Mucosa of stomach (tissue), 1 donor: ENCODE measurements around the gene POLE2.
"Not testable (repeated sequence)": the region's sequence is repeated elsewhere in the genome, so short reads cannot be mapped to it uniquely, and the experiment has no call there.

Experiments
- H3K27me3 ChIP-seq: one replicate; pipeline ENCODE4 v1.7.0; 2013; ENCODE audit warnings: mild to moderate bottlenecking, low read length; ENCODE audit not compliant: control insufficient read depth, insufficient read depth
- H3K36me3 ChIP-seq: one replicate; pipeline ENCODE4 v1.7.0; 2013; ENCODE audit warnings: low read length; ENCODE audit not compliant: control insufficient read depth, insufficient read depth
- H3K4me1 ChIP-seq: one replicate; pipeline ENCODE4 v1.7.0; 2013; ENCODE audit warnings: mild to moderate bottlenecking, low read length; ENCODE audit not compliant: control insufficient read depth, insufficient read depth
- H3K4me3 ChIP-seq: one replicate; pipeline ENCODE4 v1.7.0; 2013; ENCODE audit warnings: low read length
- H3K9ac ChIP-seq: one replicate; pipeline ENCODE4 v1.7.0; 2013; ENCODE audit warnings: mild to moderate bottlenecking, low read length, moderate library complexity
- H3K9me3 ChIP-seq: one replicate; pipeline ENCODE4 v1.7.0; 2013; ENCODE audit warnings: mild to moderate bottlenecking, low read length, moderate library complexity; ENCODE audit not compliant: control insufficient read depth
- donor health status: Pancreatic carcinoma.

The POLE2 gene

DNA sequence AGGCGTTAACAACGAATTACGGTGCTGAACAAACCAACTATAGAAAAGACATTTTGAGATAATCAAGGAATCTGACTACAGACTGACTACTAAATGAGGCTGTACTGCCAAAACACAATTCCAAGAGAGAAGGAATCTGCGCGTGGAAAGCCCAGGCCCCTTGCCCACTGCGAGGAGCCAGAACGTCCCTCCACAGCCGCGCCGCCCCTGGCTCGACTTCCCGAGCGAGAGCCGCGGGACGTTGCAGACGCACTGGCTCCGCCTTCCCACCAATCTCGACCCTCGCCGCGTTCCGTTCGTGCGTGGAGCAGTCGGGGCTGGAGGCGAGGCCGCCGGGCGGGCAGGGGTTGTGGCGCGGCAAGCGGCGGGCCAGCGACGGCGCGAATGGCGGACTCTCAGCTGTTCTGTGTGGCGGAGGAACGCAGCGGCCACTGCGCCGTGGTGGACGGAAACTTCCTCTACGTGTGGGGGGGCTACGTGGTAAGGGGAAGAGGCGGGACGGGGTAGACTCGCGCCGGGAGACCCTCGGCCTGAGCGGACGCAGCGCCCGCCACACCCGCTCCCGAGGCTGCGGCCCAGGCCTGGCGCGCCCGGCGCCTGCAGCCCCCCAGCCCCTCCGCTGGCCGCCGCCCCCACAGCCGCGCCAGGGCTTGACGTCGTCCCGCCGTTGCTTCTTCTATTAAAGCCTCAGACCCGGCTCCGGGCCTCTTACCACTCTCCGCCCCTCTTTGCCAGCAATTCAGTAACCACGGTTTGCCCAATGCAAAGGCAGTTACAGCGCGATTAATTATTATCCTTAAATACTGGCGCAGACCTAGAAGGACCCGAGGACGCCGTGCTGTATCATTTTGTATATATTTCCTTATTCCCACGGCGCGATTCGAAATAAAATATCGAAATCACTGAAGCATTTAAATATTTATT, 5.1 kb upstream of the POLE2 start, which contains the start of gene KLHDC1:
TSS of gene KLHDC1 (plus strand) at position 310 of the 924 bp plus-strand sequence. CDS start at position 385, 75 bp downstream.
- no peaks in the 10 kb centered on the region for H3K9me3 ChIP-seq
- H3K4me1 ChIP-seq: peaks cover 11% of the 10 kb centered on the region
- H3K9ac ChIP-seq: peak within 1 kb of the TSS; percentile 88
- no peaks in the 10 kb centered on the region for H3K27me3 ChIP-seq
- H3K4me3 ChIP-seq: peak within 1 kb of the TSS; percentile 58
- no peaks in the 10 kb centered on the region for H3K36me3 ChIP-seq

DNA sequence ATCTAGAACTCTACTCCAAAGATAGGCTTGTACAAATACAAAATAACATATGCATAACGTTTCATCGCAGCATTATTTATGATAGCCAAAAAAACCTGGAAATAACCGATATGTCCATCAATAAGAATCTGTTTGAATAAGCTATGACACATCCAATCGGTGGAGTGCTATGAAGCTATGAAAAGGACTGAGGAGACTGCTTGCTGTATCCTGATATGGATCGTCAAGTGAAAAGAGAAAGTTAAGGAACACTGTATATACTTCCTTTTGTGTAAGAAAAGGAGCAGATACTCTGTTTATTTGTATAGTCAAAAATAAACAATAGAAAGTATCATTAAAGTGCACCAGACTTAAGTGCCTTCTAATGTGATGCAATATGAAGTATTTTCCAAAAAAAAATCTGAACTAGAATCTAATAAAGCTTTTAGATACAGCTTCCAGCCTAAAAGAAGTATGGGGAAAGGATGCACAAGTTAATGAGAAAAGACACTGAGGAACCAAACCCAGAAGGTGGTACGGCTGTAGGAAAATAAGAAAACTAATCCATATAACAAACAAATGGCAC, 4.3 kb upstream of the POLE2 start:
- Histone ChIP-seq H3K36me3 (no peaks in the 10 kb centered on the region), H3K9me3 (no peaks in the 10 kb centered on the region), H3K4me1 (peaks cover 11% of the 10 kb centered on the region), H3K9ac (peak overlapping the region; percentile 88), H3K4me3 (peak overlapping the region; percentile 58), H3K27me3 (no peaks in the 10 kb centered on the region)

DNA sequence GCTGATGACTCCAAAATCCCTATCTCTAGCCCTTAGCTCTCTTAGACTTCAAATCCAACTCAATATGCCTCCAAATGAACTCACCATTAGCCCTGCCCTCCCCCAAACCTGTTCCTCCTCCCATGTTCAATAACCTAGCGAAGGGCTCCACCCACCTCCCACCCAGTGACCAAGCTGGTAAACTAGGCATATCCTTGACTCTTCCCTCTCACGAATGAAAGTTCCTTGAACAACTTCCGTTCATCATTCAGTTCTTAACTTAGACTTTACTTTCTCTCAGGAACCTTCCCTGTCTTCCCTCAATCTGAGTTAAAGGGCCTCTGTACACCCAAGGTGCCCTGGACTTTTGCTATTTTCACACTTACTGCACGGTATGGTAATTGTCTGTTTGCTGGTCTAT, 3.0 kb upstream of the POLE2 start:
- Histone ChIP-seq H3K36me3 (no peaks in the 10 kb centered on the region), H3K27me3 (no peaks in the 10 kb centered on the region), H3K9me3 (no peaks in the 10 kb centered on the region), H3K9ac (no peak overlapping the region), H3K4me3 (no peak overlapping the region), H3K4me1 (peaks cover 11% of the 10 kb centered on the region)

DNA sequence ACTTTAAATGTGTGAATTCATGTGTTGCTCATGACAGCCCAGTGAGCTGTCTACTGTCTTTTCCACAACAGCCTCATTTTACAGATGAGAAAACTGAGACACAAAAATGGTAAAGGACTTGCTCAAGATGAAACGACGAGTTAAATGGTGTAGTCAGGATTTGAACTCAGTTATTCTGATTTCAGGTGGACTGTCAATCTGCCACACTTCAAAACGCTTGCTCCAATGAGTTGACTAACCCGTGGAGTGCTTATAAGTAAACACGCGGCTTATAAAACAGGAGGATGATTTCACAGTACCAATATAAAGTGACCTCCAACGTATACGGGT, 652 bp upstream of the POLE2 start:
- Histone ChIP-seq H3K9me3 (no peaks in the 10 kb centered on the region), H3K4me3 (no peak overlapping the region), H3K4me1 (peaks cover 11% of the 10 kb centered on the region), H3K36me3 (no peaks in the 10 kb centered on the region), H3K27me3 (no peaks in the 10 kb centered on the region), H3K9ac (peak overlapping the region; percentile 71)

DNA sequence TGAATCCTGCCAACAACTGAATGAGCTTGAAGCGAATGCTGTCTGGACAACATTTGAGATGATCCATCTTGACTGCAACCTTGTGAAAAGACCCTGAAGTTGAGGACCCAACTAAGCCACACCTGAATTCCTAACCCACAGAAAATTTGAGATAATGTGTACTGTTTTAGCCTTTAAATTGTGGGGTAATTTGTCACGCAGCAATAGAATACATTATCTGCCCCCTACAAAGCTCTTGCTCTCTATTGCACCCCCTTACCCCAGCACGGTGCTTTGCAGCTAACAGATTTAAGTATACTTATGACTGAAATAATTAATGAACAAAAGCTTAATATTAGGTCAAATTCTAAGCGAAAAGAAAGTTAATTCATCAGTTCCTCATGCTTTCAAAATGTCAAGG, 1.6 kb downstream of the POLE2 start:
- Histone ChIP-seq H3K27me3 (no peaks in the 10 kb centered on the region), H3K9ac (no peak overlapping the region), H3K36me3 (no peaks in the 10 kb centered on the region), H3K4me1 (peaks cover 10% of the 10 kb centered on the region), H3K4me3 (no peak overlapping the region), H3K9me3 (no peaks in the 10 kb centered on the region)

DNA sequence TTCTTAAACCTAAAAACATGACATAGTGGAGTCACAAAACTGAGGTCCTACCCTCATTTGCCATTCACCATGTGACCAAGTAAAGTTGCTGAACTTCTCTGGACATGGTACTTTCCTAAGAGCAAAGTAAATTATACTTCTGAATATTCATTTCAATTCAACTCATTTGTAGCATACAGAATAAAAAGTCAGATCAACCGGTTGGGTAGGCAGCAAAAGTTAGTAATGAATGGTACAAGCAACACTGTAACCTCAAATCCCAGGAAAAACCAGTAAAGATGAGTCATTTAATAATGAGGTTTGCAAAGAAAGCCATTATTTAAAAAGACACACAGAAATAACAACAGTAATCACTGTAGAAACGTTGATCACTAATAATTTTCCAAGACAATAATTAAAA, 8.7 kb downstream of the POLE2 start:
- H3K27me3 ChIP-seq: no peaks in the 10 kb centered on the region
- H3K9ac ChIP-seq: no peak overlapping the region
- no peaks in the 10 kb centered on the region for H3K36me3 ChIP-seq
- H3K9me3 ChIP-seq: no peaks in the 10 kb centered on the region
- no peaks in the 10 kb centered on the region for H3K4me1 ChIP-seq
- H3K4me3 ChIP-seq: no peak overlapping the region

DNA sequence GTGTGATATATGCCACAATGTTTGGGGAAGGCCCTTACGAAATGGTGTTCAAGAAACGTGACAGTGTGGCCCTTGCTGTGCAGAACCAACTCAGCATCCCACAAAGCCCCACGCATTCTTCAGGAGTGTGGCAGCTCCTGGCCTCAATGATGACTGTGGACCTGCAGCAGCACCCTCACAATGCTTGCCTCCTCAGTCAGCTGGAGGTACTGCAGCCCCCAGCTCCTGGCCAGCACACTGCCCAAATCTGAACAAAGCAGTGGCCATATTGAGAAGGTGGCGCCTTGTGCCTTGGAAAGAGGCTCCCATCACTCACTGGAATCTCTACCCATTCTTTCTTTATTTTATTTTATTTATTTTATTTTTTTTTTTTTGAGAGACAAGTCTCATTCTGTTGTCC, 10.4 kb downstream of the POLE2 start:
- Histone ChIP-seq H3K27me3 (no peaks in the 10 kb centered on the region), H3K4me1 (no peaks in the 10 kb centered on the region), H3K4me3 (no peak overlapping the region), H3K36me3 (no peaks in the 10 kb centered on the region), H3K9me3 (no peaks in the 10 kb centered on the region), H3K9ac (no peak overlapping the region)

DNA sequence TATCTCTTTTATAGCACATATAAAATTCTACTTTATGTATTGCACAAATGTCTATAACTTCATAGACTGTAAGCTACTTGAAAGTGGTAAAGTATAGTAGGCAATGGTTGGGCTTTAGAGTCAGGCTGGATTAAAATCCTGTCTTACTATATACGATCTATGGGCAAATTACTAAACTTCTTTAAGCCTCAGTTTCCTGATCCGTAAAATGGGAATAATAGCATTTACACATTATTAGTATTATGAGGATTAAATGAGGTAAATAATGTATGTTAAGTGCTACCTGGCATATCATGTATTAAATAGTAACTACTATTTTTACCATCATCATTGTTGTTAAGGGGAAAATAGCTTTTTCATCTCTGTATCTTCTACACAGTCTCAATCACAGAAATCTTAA, 14.4 kb downstream of the POLE2 start:
- H3K36me3 ChIP-seq: no peaks in the 10 kb centered on the region
- H3K9ac ChIP-seq: no peak overlapping the region
- no peak overlapping the region for H3K4me3 ChIP-seq
- H3K27me3 ChIP-seq: no peaks in the 10 kb centered on the region
- no peaks in the 10 kb centered on the region for H3K9me3 ChIP-seq
- H3K4me1 ChIP-seq: no peaks in the 10 kb centered on the region

DNA sequence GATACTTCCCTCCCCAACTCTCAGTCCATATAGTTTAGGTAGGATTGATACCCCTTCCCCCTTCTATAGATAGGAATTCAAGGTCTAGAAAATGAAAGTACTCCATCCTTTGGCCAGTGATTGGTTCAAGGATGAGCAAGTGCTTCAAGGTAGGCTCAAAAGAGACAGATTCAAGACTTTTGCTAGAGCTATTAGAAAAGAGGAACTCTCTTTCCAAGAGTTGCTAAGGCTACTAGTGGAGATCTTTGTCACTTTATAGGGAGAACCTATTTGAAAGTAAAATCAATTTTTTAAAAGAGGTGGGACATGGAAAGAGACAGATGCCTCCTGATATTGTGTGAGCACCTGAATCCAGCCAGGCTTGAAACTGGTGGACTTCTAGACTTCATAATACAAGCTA, 17.5 kb downstream of the POLE2 start:
- no peak overlapping the region for H3K4me3 ChIP-seq

DNA sequence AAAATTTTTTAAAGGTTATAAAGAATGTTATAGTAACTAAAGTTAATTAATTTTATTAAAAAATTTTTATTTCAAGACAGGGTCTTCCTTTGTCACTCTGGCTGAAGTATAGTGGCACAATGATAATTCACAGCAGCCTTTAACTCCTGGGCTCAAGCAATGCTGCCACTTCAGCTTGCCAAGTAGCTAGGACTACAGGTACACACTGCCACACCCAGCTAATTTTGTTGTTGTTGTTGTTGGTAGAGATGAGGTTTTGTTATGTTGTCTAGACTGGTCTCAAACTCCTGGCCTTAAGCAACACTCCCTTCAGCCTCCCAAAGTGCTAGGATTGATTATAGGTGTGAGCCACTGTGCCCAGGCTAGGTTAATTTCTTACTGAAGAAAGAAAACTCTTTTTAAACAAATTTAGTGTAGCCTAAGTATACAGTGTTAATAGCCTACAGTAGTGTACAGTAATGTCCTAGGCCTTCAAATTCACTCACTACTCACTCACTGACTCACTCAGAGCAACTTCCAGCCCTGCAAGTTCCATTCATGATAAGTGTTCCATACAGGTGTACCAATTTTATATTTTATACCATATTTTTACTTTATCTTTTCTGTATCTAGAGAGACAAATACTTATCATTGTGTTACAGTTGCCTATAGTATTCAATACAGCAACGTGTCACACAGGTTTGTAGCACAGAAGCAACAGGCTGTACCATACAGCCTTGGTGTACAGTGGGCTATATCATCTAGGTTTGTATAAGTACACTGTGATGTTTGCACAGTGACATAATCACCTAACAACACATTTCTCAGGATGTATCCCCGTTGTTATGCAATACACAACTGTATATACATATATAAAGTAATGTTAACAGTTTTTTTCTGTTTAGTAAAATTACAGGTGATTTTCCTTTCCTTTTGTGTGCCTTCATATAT, 28.2 kb downstream of the POLE2 start:
- Histone ChIP-seq H3K9me3 (no peaks in the 10 kb centered on the region), H3K9ac (no peak overlapping the region), H3K4me3 (no peak overlapping the region), H3K27me3 (no peaks in the 10 kb centered on the region), H3K36me3 (no peaks in the 10 kb centered on the region), H3K4me1 (peaks cover 18% of the 10 kb centered on the region)

More for the DNA sequence above, 17.5 kb downstream of the POLE2 start:
- no peaks in the 10 kb centered on the region for H3K27me3 ChIP-seq
- no peaks in the 10 kb centered on the region for H3K4me1 ChIP-seq
- H3K36me3 ChIP-seq: no peaks in the 10 kb centered on the region
- no peaks in the 10 kb centered on the region for H3K9me3 ChIP-seq
- no peak overlapping the region for H3K9ac ChIP-seq

DNA sequence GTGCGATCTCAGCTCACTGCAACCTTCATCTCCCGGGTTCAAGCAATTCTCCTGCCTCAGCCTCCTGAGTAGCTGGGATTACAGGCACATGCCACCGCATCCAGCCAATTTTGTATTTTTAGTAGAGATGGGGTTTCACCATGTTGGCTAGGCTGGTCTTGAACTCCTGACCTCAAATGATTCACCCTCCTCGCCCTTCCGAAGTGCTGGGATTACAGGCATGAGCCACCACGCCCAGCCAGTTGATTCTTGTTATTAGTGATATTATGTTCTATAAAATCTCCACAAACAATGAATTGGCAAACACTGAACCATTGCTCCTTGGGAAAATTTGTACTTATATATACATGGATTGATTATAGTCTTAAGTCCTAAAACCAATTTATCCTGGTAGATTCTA, 30.5 kb downstream of the POLE2 start:
- not testable (repeated sequence) for H3K9me3 ChIP-seq, H3K27me3 ChIP-seq, H3K36me3 ChIP-seq, H3K4me3 ChIP-seq, H3K9ac ChIP-seq
- H3K4me1 ChIP-seq: peaks cover 18% of the 10 kb centered on the region

DNA sequence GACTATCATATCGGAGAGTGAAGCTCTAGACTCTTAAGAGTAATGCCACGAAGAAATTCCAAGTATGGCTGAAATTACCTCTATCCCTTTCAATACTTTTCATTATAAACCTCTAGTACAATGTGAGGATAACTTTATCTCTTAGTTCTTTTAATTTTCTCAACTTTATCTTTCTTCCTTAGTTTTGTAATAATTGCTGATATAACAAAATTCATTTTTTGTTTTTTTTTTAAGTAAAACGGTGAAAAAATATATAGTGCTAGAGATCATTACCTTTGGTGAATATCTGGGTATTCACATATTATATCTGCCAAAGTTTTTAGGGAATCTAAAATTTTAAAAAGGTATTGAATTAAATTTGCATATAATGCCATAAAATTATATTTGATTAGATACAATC, 33.5 kb downstream of the POLE2 start:
- Histone ChIP-seq H3K9ac (no peak overlapping the region), H3K4me1 (peaks cover 11% of the 10 kb centered on the region), H3K27me3 (no peaks in the 10 kb centered on the region), H3K36me3 (no peaks in the 10 kb centered on the region), H3K4me3 (no peak overlapping the region), H3K9me3 (no peaks in the 10 kb centered on the region)
